Frontal cortex (tissue), 1 donor: ENCODE measurements around the gene LYL1. TPM values are rescaled to one million over a fixed set of nuclear protein-coding genes. Genes with fewer than 3 reads are reported as not detected.

Experiments used
- total RNA-seq: library from RNA; depleted of rRNA; stranded (reverse); fragments of >200 nt; gene quantifications from one replicate; pipeline ENCODE4 v1.2.3, GENCODE V29; 2014

LYL1 gene
- total RNA-seq, 1 donor from 2014 or later = 2.9 TPM

Other genes starting within 250 kb of the LYL1 start
- 3.3 TPM for gene DNASE2, start 221.4 kb downstream of the LYL1 start, total RNA-seq
- gene KLF1, start 215.7 kb downstream of the LYL1 start, total RNA-seq = 0.41 TPM
- 17.9 TPM for gene GCDH, start 211.7 kb downstream of the LYL1 start, total RNA-seq
- 0.82 TPM for gene SYCE2, start 183.6 kb downstream of the LYL1 start, total RNA-seq
- 56.3 TPM for gene FARSA, start 169.1 kb downstream of the LYL1 start, total RNA-seq
- gene CALR, start 164.2 kb downstream of the LYL1 start, total RNA-seq = 298 TPM
- gene RAD23A, start 157.0 kb downstream of the LYL1 start, total RNA-seq = 18.3 TPM
- gene GADD45GIP1, start 145.6 kb downstream of the LYL1 start, total RNA-seq = 21.6 TPM
- under 0.01 TPM for gene DAND5, start 133.3 kb downstream of the LYL1 start, total RNA-seq
- gene NFIX, start 107.4 kb downstream of the LYL1 start, total RNA-seq = 41.6 TPM
- gene TRMT1, start 13.9 kb upstream of the LYL1 start, total RNA-seq = 17.9 TPM
- 16.3 TPM for gene NACC1, start 15.4 kb upstream of the LYL1 start, total RNA-seq
- gene STX10, start 47.5 kb upstream of the LYL1 start, total RNA-seq = 18.3 TPM
- 9.0 TPM for gene IER2, start 47.6 kb upstream of the LYL1 start, total RNA-seq